OCI-LY3 (cell line): ENCODE results near the gene ARFIP1.
A peak's percentile ranks its signal among the peaks of the same experiment; 100 is the strongest.

Experiments used
- H2AFZ ChIP-seq: fragments of 200-600, 300-600 bp; shearing (Covaris generic); 2 replicates; pipeline ENCODE4 v1.6.0; 2014; ENCODE audit warnings: antibody characterized with exemption, low read depth, low read length
- H3K27ac ChIP-seq: fragments of 200-600, 300-600 bp; sonication (generic); 2 replicates; pipeline ENCODE4 v1.5.1; 2014; ENCODE audit warnings: mild to moderate bottlenecking, low read length, moderate library complexity, mixed read lengths
- H3K27me3 ChIP-seq: fragments of 200-600, 300-600 bp; sonication (generic); 2 replicates; pipeline ENCODE4 v1.6.1; 2014; ENCODE audit warnings: low read depth, low read length, mixed read lengths
- H3K36me3 ChIP-seq: fragments of 200-600, 300-600 bp; sonication (generic); replicated peaks from 2 replicates; pipeline ENCODE3; 2014; ENCODE audit warnings: low read depth, low read length, mixed read lengths
- H3K4me1 ChIP-seq: fragments of 300-600, 200-600 bp; sonication (generic); 2 replicates; pipeline ENCODE4 v1.6.1; 2014; ENCODE audit warnings: low read length, mixed read lengths
- H3K4me2 ChIP-seq: fragments of 200-600, 300-600 bp; sonication (generic); 2 replicates; pipeline ENCODE4 v1.6.1; 2014; ENCODE audit warnings: low read length, mixed read lengths
- H3K4me3 ChIP-seq: fragments of 300-600, 200-600 bp; sonication (generic); 2 replicates; pipeline ENCODE4 v1.5.1; 2014; ENCODE audit warnings: antibody characterized with exemption, mild to moderate bottlenecking, low read length, moderate library complexity
- H3K79me2 ChIP-seq: fragments of 300-600, 200-600 bp; shearing (Covaris generic); 2 replicates; pipeline ENCODE4 v1.6.1; 2014; ENCODE audit warnings: mild to moderate bottlenecking, low read length, mixed read lengths
- H3K9ac ChIP-seq: fragments of 300-600, 200-600 bp; shearing (Covaris generic); 2 replicates; pipeline ENCODE4 v1.6.0; 2014; ENCODE audit warnings: mild to moderate bottlenecking, low read length, moderate library complexity
- H3K9me3 ChIP-seq: fragments of 200-600, 300-600 bp; shearing (Covaris generic); 2 replicates; pipeline ENCODE4 v1.6.1; 2014; ENCODE audit warnings: low read length, mixed read lengths; ENCODE audit not compliant: insufficient read depth
- H4K20me1 ChIP-seq: fragments of 200-600, 300-600 bp; sonication (generic); 2 replicates; pipeline ENCODE4 v1.6.1; 2016; ENCODE audit warnings: low read length, mixed read lengths; ENCODE audit not compliant: insufficient read depth
- EZH2phosphoT487 ChIP-seq: fragments of 200-600 bp; shearing (Covaris generic); IDR thresholded peaks from 2 replicates; pipeline ENCODE4 v1.6.1; 2018; ENCODE audit warnings: antibody characterized with exemption, mixed run types, low read depth
- TF ChIP-seq, protein P1 (sequence below): fragments of 200-600, 300-600 bp; sonication (generic); IDR thresholded peaks from 2 replicates; pipeline ENCODE4 v1.5.1; 2014; ENCODE audit warnings: antibody characterized with exemption, low read length, low read depth

Gene ARFIP1

DNA sequence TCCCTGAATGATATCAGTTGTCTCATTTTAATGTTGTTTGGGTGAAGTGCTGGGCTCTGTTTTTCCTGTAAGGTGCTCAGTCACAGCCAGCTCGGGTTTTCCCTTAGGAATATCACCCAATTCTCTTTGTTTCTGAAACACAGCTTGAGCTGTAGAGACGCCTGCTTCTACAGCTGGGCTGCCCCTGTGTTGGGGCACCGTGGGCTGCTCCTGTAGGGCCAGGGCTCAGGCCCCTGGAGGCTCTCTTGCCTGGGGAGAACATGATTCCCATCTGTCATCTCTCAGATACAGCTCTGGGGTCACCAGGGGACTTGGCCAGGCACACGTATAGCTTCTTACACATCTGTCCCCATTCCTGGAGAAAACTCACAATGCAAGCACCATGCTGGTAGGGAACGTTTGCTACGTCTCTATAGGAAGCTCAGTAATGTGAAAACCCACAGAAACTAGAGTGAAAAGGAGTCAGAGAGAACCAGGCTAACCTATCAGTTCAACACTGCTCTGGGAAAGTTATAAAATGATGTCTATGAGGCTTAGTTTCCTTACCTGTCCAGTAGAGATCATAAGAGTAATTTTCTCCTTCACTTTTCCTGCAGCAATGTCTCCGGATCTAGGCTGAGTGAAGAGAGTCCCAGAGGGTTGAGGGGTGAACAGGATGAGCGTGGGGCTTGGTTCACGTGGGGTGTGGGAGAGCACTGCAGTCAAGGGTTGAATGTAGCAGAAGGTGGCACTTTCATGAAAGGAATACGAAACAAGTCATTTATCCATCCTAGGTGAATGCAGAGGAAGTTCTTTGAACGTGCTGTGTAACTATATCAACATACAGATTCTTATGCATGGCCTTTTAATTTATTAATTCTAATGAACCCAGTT is 170.9 kb downstream of the ARFIP1 start:
- no peaks in the 10 kb centered on the region for H4K20me1 ChIP-seq
- peaks cover 18% of the 10 kb centered on the region for H3K4me1 ChIP-seq
- no peaks in the 10 kb centered on the region for H3K79me2 ChIP-seq
- no peak overlapping the region for H3K27ac ChIP-seq
- no peaks in the 10 kb centered on the region for H3K9me3 ChIP-seq
- H3K4me3 ChIP-seq: no peak overlapping the region
- peaks cover 29% of the 10 kb centered on the region for H3K27me3 ChIP-seq
- H3K4me2 ChIP-seq: peak overlapping the region; percentile 21
- H3K36me3 ChIP-seq: no peaks in the 10 kb centered on the region
- no peak for TF ChIP-seq EZH2phosphoT487
- TF ChIP-seq, protein P1, sequence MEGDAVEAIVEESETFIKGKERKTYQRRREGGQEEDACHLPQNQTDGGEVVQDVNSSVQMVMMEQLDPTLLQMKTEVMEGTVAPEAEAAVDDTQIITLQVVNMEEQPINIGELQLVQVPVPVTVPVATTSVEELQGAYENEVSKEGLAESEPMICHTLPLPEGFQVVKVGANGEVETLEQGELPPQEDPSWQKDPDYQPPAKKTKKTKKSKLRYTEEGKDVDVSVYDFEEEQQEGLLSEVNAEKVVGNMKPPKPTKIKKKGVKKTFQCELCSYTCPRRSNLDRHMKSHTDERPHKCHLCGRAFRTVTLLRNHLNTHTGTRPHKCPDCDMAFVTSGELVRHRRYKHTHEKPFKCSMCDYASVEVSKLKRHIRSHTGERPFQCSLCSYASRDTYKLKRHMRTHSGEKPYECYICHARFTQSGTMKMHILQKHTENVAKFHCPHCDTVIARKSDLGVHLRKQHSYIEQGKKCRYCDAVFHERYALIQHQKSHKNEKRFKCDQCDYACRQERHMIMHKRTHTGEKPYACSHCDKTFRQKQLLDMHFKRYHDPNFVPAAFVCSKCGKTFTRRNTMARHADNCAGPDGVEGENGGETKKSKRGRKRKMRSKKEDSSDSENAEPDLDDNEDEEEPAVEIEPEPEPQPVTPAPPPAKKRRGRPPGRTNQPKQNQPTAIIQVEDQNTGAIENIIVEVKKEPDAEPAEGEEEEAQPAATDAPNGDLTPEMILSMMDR: no peak
- no peak overlapping the region for H2AFZ ChIP-seq
- no peak overlapping the region for H3K9ac ChIP-seq

DNA sequence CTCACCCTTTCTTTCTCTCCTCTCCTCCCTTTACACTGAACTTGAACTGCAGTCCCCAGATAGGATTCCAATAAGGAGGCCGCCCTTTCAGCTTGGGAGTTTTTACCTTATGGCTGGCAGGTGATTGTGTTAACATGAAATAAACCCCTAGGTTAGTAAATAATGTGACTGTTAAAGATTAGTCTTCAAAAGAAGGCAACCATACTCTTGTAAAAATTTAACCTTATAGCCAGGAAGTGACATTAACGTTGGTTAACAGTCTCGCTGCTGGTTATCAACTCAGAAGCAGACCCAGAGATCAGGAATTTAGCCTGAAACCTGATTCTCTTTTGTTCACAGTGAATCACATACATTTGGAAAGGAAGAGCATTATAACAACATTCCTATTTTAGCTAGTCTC is 171.6 kb downstream of the ARFIP1 start:
- Histone ChIP-seq H3K9ac (no peak overlapping the region), H3K4me2 (no peak overlapping the region), H3K4me3 (no peak overlapping the region), H3K36me3 (no peaks in the 10 kb centered on the region), H3K4me1 (peaks cover 12% of the 10 kb centered on the region), H3K79me2 (no peaks in the 10 kb centered on the region), H3K27ac (no peak overlapping the region), H4K20me1 (no peaks in the 10 kb centered on the region), H3K27me3 (peaks cover 29% of the 10 kb centered on the region), H3K9me3 (no peaks in the 10 kb centered on the region), H2AFZ (no peak overlapping the region)
- TF ChIP-seq, protein P1: no peak
- no peak for TF ChIP-seq EZH2phosphoT487

GRCh38 chr4:152953514-152953913 is 173.8 kb downstream of the ARFIP1 start:
- Histone ChIP-seq H2AFZ (no peak overlapping the region), H3K9ac (no peak overlapping the region), H3K9me3 (no peaks in the 10 kb centered on the region), H4K20me1 (no peaks in the 10 kb centered on the region), H3K4me3 (no peak overlapping the region), H3K4me1 (peaks cover 12% of the 10 kb centered on the region), H3K27ac (no peak overlapping the region), H3K4me2 (no peak overlapping the region), H3K27me3 (peaks cover 20% of the 10 kb centered on the region), H3K36me3 (no peaks in the 10 kb centered on the region), H3K79me2 (no peaks in the 10 kb centered on the region)
- no peak for TF ChIP-seq EZH2phosphoT487
- TF ChIP-seq, protein P1: no peak

DNA sequence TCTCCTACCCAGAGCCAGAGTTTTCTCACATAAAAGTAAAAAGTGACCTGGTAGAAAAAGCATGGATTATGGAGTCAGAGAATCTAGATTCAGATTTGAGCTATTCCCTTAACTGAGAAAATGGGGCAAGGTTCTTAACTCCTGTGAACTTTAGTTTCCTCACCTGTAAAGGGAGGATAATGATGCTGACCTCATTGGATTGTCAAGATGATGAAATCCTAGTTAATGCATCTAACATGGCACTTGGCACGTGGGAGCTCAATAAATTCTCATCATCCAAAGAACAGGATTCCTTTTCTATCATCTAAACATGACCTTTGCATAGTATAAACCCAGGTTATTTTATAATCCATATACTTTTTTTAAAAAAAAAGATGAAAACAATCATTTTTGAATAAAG is 175.0 kb downstream of the ARFIP1 start:
- Histone ChIP-seq H4K20me1 (no peaks in the 10 kb centered on the region), H3K27me3 (peaks cover 16% of the 10 kb centered on the region), H3K27ac (no peak overlapping the region), H3K9ac (no peak overlapping the region), H3K79me2 (no peaks in the 10 kb centered on the region), H3K4me3 (no peak overlapping the region), H3K4me1 (peaks cover 16% of the 10 kb centered on the region), H3K36me3 (no peaks in the 10 kb centered on the region), H2AFZ (no peak overlapping the region), H3K9me3 (no peaks in the 10 kb centered on the region), H3K4me2 (no peak overlapping the region)
- no peak for TF ChIP-seq EZH2phosphoT487
- TF ChIP-seq, protein P1: no peak
